T-cell (primary cell): ENCODE data around the gene SUMF2. TPM values are rescaled to one million over a fixed set of nuclear protein-coding genes. Genes with fewer than 3 reads are reported as not detected.

ENCODE experiments used
- ATAC-seq, 4 experiments: fragments of 200-7000 bp in 3 of 4; fragments of 150-1000 bp in 1 of 4; cut with Tn5 transposase; replicated peaks in 1 of 4; 1 replicate in 3 of 4; 2 replicates in 1 of 4; pipeline ENCODE4 v1.10.0; 2021; ENCODE audit warnings: moderate library complexity in 3 of 4, mild to moderate bottlenecking in 2 of 4, moderate number of reproducible peaks in 1 of 4
- CTCF ChIA-PET, 2 donors: fragments of 300-600 bp; sonication (Branson Sonifier 250); formaldehyde crosslinking; loops; one replicate each; lab custom pipeline; 2022; ENCODE audit warnings: antibody characterized with exemption in 2 of 2; lab: Charles Lee
- POLR2A ChIA-PET, 2 donors: fragments of 300-600 bp; sonication (Branson Sonifier 250); formaldehyde crosslinking; loops; one replicate each; lab custom pipeline; 2022; ENCODE audit warnings: antibody characterized with exemption in 2 of 2; lab: Charles Lee
- DNase-seq, 35 experiments: peaks; one replicate each; pipeline versions ENCODE4 v3.0.0 to v3.0.0-alpha.2; 2013 to 2023
- H3K27ac ChIP-seq: one replicate; pipeline ENCODE4 v1.5.1; 2013; ENCODE audit warnings: low read length
- H3K27me3 ChIP-seq, 2 experiments: replicated peaks in 1 of 2; 1 replicate in 1 of 2; 2 replicates in 1 of 2; pipeline versions ENCODE4 v1.6.1 to v1.7.0; 2013; ENCODE audit warnings: low read length in 1 of 2, mixed read lengths in 1 of 2; ENCODE audit not compliant: control insufficient read depth in 2 of 2, insufficient read depth in 2 of 2; ENCODE audit errors: extremely low read depth in 1 of 2
- H3K36me3 ChIP-seq, 2 donors: 1 replicate in 1 of 2; 2 replicates in 1 of 2; pipeline versions ENCODE4 v1.6.1 to v1.7.0; 2013; ENCODE audit warnings: low read length in 1 of 2; ENCODE audit not compliant: control insufficient read depth in 2 of 2, insufficient read depth in 1 of 2; ENCODE audit errors: extremely low read depth in 1 of 2
- H3K4me1 ChIP-seq, 2 experiments: 1 replicate in 1 of 2; 2 replicates in 1 of 2; pipeline versions ENCODE4 v1.6.1 to v1.7.0; 2013; ENCODE audit warnings: low read length in 2 of 2, mixed read lengths in 1 of 2; ENCODE audit not compliant: insufficient read depth in 2 of 2, control insufficient read depth in 1 of 2; ENCODE audit errors: extremely low read depth in 1 of 2
- H3K4me3 ChIP-seq, 2 donors: 1 replicate in 1 of 2; 2 replicates in 1 of 2; pipeline versions ENCODE4 v1.5.1 to v1.7.0; 2013; ENCODE audit warnings: mild to moderate bottlenecking in 2 of 2, low read length in 1 of 2, moderate library complexity in 1 of 2; ENCODE audit not compliant: control insufficient read depth in 1 of 2; ENCODE audit errors: extremely low read depth in 1 of 2
- H3K9me3 ChIP-seq: 2 replicates; pipeline ENCODE4 v1.7.0; 2013
- H3K27ac Mint-ChIP-seq, 2 donors: one replicate each; pipeline ENCODE4 v1.8.0; 2020 to 2021; ENCODE audit warnings: mild to moderate bottlenecking in 2 of 2, mixed read lengths in 2 of 2
- H3K27me3 Mint-ChIP-seq, 2 donors: one replicate each; pipeline ENCODE4 v1.8.0; 2021 to 2022; ENCODE audit warnings: mixed read lengths in 2 of 2
- H3K36me3 Mint-ChIP-seq: one replicate; pipeline ENCODE4 v1.8.0; 2021; ENCODE audit warnings: mixed read lengths
- H3K4me1 Mint-ChIP-seq, 3 donors: one replicate each; pipeline ENCODE4 v1.8.0; 2020 to 2022; ENCODE audit warnings: mixed read lengths in 3 of 3, mild to moderate bottlenecking in 1 of 3
- H3K4me3 Mint-ChIP-seq, 3 donors: one replicate each; pipeline ENCODE4 v1.8.0; 2020 to 2022; ENCODE audit warnings: mild to moderate bottlenecking in 3 of 3, mixed read lengths in 3 of 3, moderate library complexity in 3 of 3
- H3K9me3 Mint-ChIP-seq, 3 donors: one replicate each; pipeline ENCODE4 v1.8.0; 2020 to 2022; ENCODE audit warnings: mixed read lengths in 3 of 3
- WGBS: methylation state at CpG from one replicate; pipeline ENCODE4 v1.1.5; 2013; ENCODE audit warnings: missing lambda C conversion rate; ENCODE audit not compliant: insufficient coverage; 5-methylcytosine and 5-hydroxymethylcytosine counted together
- total RNA-seq, 35 experiments: library from RNA in 6 of 35; stranded (reverse) in 6 of 35; fragments of 120-200 nt in 1 of 35; gene quantifications; one replicate each; pipeline versions ENCODE4 v1.2.1 to v1.2.4 and lab custom pipeline; 2013 to 2026

SUMF2 gene
- total RNA-seq, 5 donors from 2014 or later (not counting 1 experiment from before 2014, with no cell fraction given) = 127 to 182 (median 174) TPM

GRCh38 chr7:56115852-56116538, 51.9 kb downstream of the SUMF2 start, which contains the start of gene NUPR2:
NUPR2 (minus strand) TSS chr7:56116417; CDS start chr7:56116314, 103 bp downstream.
- Histone ChIP-seq H3K4me3 (no peak within 1 kb of the TSS), H3K27ac (no peak within 1 kb of the TSS), H3K9me3 (no peaks in the 10 kb centered on the region), H3K27me3 (peaks cover 5 to 26% of the 10 kb centered on the region in 2 experiments), H3K36me3 (no peaks in the 10 kb centered on the region), H3K4me1 (peaks cover 0 to 5% of the 10 kb centered on the region in 2 experiments)
- ChIA-PET POLR2A (interaction anchor here in 1 of 2 donors (0.7 kb wide), 1 partner anchor 10 kb away, joined by 8 read pairs; the partner anchor contains the start of gene CHCHD2), CTCF (no interaction called here)
- peak in 1 of 4 experiments; percentile 20 for ATAC-seq
- WGBS = 15% methylated on average over 64 of the region's 65 CpGs
- H3K4me1 Mint-ChIP-seq = no peaks in the 10 kb centered on the region
- no peak within 1 kb of the TSS for H3K27ac Mint-ChIP-seq
- no peaks in the 10 kb centered on the region for H3K9me3 Mint-ChIP-seq
- H3K4me3 Mint-ChIP-seq = peak within 1 kb of the TSS in 2 of 3 donors; percentile 17 to 45
- no peak for DNase-seq
- H3K27me3 Mint-ChIP-seq = peaks cover 21 to 34% of the 10 kb centered on the region in 2 donors
- no peaks in the 10 kb centered on the region for H3K36me3 Mint-ChIP-seq

DNA sequence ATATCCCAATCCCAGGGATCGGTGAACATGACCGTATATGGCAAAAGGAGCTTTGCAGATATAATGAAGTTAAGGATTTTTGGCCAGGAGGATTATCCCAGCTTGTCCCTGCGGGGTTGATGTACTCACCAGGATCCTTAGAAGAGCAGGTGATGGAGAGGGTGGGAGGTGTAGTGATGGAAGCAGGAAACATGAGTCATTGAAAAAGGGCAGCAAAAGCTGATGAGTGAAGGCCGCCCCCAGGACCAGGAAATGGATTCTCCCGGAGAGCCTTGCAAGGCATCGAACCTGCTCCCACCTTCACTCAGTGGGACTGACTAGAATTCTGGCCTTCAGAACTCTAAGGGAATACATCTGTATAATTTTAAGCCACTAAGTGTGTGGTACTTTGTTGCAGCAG, 57.4 kb downstream of the SUMF2 start:
- ChIA-PET POLR2A (no interaction called here), CTCF (no interaction called here)
- Histone ChIP-seq H3K36me3 (no peaks in the 10 kb centered on the region), H3K27ac (no peak overlapping the region), H3K27me3 (peaks cover 2 to 21% of the 10 kb centered on the region in 2 experiments), H3K4me1 (no peaks in the 10 kb centered on the region), H3K4me3 (no peak overlapping the region), H3K9me3 (no peaks in the 10 kb centered on the region)
- Mint-ChIP-seq H3K27me3 (peaks cover 20 to 21% of the 10 kb centered on the region in 2 donors), H3K9me3 (no peaks in the 10 kb centered on the region), H3K4me3 (no peak overlapping the region), H3K4me1 (no peaks in the 10 kb centered on the region), H3K36me3 (no peaks in the 10 kb centered on the region), H3K27ac (no peak overlapping the region)
- no peak for ATAC-seq
- WGBS = 82% methylated on average over 1 of the region's 6 CpGs
- no peak for DNase-seq

- Mint-ChIP-seq H3K9me3 (no peaks in the 10 kb centered on the region), H3K4me1 (no peaks in the 10 kb centered on the region), H3K4me3 (no peak overlapping the region), H3K27me3 (peaks cover 0 to 3% of the 10 kb centered on the region in 2 donors), H3K36me3 (no peaks in the 10 kb centered on the region), H3K27ac (no peak overlapping the region)
- ChIA-PET POLR2A (interaction anchor here in 1 of 2 donors (0.5 kb wide), 1 partner anchor 527 kb away, joined by 9 read pairs; no protein-coding TSS in a partner anchor), CTCF (no interaction called here)
- no peak for DNase-seq
- no peak overlapping the region for H3K4me3 ChIP-seq
- WGBS = 100% methylated on average over 2 of the region's 6 CpGs
- no peaks in the 10 kb centered on the region for H3K4me1 ChIP-seq
- ATAC-seq = no peak
- peaks cover 0 to 8% of the 10 kb centered on the region in 2 experiments for H3K27me3 ChIP-seq
- no peaks in the 10 kb centered on the region for H3K9me3 ChIP-seq
- H3K27ac ChIP-seq = no peak overlapping the region
- no peaks in the 10 kb centered on the region for H3K36me3 ChIP-seq
Observed at GRCh38 chr7:56124981-56125380, 60.9 kb downstream of the SUMF2 start.

GRCh38 chr7:56125831-56126230, 61.7 kb downstream of the SUMF2 start:
- CTCF ChIA-PET = no interaction called here
- Mint-ChIP-seq H3K9me3 (no peaks in the 10 kb centered on the region), H3K27me3 (peaks cover 0 to 3% of the 10 kb centered on the region in 2 donors), H3K4me3 (no peak overlapping the region), H3K27ac (no peak overlapping the region), H3K4me1 (no peaks in the 10 kb centered on the region), H3K36me3 (no peaks in the 10 kb centered on the region)
- Histone ChIP-seq H3K9me3 (no peaks in the 10 kb centered on the region), H3K36me3 (no peaks in the 10 kb centered on the region), H3K27me3 (peaks cover 0 to 8% of the 10 kb centered on the region in 2 experiments), H3K4me1 (no peaks in the 10 kb centered on the region), H3K4me3 (no peak overlapping the region), H3K27ac (no peak overlapping the region)
- ATAC-seq = no peak
- POLR2A ChIA-PET = no interaction called here
- 74% methylated on average over 6 of the region's 8 CpGs for WGBS
- DNase-seq = no peak

GRCh38 chr7:56127241-56127975, 63.3 kb downstream of the SUMF2 start:
- peaks cover 0 to 8% of the 10 kb centered on the region in 2 experiments for H3K27me3 ChIP-seq
- no peaks in the 10 kb centered on the region for H3K9me3 ChIP-seq
- no peak overlapping the region for H3K4me3 ChIP-seq
- DNase-seq (no peak), ATAC-seq (no peak)
- no peak overlapping the region for H3K27ac ChIP-seq
- no peaks in the 10 kb centered on the region for H3K36me3 ChIP-seq
- Mint-ChIP-seq H3K9me3 (no peaks in the 10 kb centered on the region), H3K27me3 (no peaks in the 10 kb centered on the region), H3K27ac (no peak overlapping the region), H3K36me3 (no peaks in the 10 kb centered on the region), H3K4me1 (no peaks in the 10 kb centered on the region), H3K4me3 (no peak overlapping the region)
- ChIA-PET POLR2A (no interaction called here), CTCF (interaction anchor here in 1 of 2 donors (0.7 kb wide), 1 partner anchor 49 kb away, joined by 3 read pairs; no protein-coding TSS in a partner anchor)
- no peaks in the 10 kb centered on the region for H3K4me1 ChIP-seq
- 100% methylated on average over 2 of the region's 7 CpGs for WGBS
